ENCODE data around the gene MT1F.
A peak's percentile ranks its signal among the peaks of the same experiment; 100 is the strongest.

MT1F gene

GRCh38 chr16:56625943-56626654 lies 31.7 kb upstream of the MT1F start:
- no peak for DNase-seq

GRCh38 chr16:56626685-56627084 lies 31.1 kb upstream of the MT1F start:
- no peak for DNase-seq

- no peak for DNase-seq
Measured at GRCh38 chr16:56628486-56629350, 29.0 kb upstream of the MT1F start.

- no peak for DNase-seq
Measured at GRCh38 chr16:56629531-56629930, 28.2 kb upstream of the MT1F start.

GRCh38 chr16:56630134-56630533 lies 27.6 kb upstream of the MT1F start:
- DNase-seq, result no peak

- DNase-seq, result no peak
Measured at GRCh38 chr16:56631197-56631596, 26.6 kb upstream of the MT1F start.

- no peak for DNase-seq
Measured at GRCh38 chr16:56631832-56632155, 26.0 kb upstream of the MT1F start.

- no peak for DNase-seq
Measured at GRCh38 chr16:56632156-56632847, 25.5 kb upstream of the MT1F start, which contains the start of gene MT1M. TSS of gene MT1M (plus strand) at chr16:56632659. CDS start at chr16:56632732, 73 bp downstream.

- no peak for DNase-seq
Measured at GRCh38 chr16:56632848-56633365, 24.9 kb upstream of the MT1F start.

- DNase-seq, result no peak
Measured at GRCh38 chr16:56633535-56633934, 24.2 kb upstream of the MT1F start.

- no peak for DNase-seq
Measured at GRCh38 chr16:56634715-56635440, 22.9 kb upstream of the MT1F start.

GRCh38 chr16:56635441-56635967 lies 22.3 kb upstream of the MT1F start:
- no peak for DNase-seq

- no peak for DNase-seq
Measured at GRCh38 chr16:56636616-56637413, 20.9 kb upstream of the MT1F start.

GRCh38 chr16:56637814-56638750 lies 19.7 kb upstream of the MT1F start, which contains the start of gene MT1A:
TSS of gene MT1A (plus strand) at chr16:56638666. CDS start at chr16:56638739, 73 bp downstream.
- no peak for DNase-seq

- DNase-seq, result no peak
Measured at GRCh38 chr16:56639045-56639444, 18.7 kb upstream of the MT1F start.

GRCh38 chr16:56640076-56640475 lies 17.7 kb upstream of the MT1F start:
- DNase-seq, result no peak

GRCh38 chr16:56641166-56641565 lies 16.6 kb upstream of the MT1F start:
- DNase-seq, result no peak

GRCh38 chr16:56643080-56643778 lies 14.5 kb upstream of the MT1F start:
- peak; percentile 81 for DNase-seq

GRCh38 chr16:56643833-56644232 lies 13.9 kb upstream of the MT1F start:
- DNase-seq, result no peak

GRCh38 chr16:56645311-56645710 lies 12.4 kb upstream of the MT1F start:
- no peak for DNase-seq
